NCI-H1930 (cell line): ENCODE results near the gene MYCL.

Source experiments
- DNase-seq, 2 experiments: peaks; one replicate each; lab custom pipeline; 2025; lab: John Stamatoyannopoulos, UW

MYCL gene

DNA sequence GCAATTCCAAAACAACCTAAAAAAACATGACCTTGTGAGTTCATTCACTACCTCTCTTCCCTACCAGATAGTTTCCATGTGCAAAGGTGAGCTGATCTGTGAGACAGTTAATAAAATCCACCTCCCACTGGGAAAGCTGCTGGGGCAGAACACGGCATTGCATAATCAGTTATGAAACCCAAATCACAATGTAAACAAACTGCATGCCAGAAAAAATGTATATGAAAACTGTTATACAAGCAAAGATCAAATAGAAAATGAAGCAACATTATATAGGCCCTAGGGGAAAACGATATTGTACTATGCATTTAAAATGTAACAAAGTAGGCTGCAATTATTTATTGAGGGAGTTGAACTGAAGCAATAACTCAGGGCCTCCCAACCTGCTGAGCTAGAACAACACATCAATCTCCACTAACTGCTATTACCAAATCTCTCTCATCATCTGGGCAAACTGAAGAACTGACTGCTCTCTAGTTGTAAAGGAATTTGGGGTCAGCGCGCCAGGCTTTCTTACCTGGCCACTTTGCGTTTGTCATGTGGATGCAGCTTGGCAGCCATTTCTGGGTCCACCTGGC lies 49.4 kb downstream of the MYCL start:
- DNase-seq = no peak

DNA sequence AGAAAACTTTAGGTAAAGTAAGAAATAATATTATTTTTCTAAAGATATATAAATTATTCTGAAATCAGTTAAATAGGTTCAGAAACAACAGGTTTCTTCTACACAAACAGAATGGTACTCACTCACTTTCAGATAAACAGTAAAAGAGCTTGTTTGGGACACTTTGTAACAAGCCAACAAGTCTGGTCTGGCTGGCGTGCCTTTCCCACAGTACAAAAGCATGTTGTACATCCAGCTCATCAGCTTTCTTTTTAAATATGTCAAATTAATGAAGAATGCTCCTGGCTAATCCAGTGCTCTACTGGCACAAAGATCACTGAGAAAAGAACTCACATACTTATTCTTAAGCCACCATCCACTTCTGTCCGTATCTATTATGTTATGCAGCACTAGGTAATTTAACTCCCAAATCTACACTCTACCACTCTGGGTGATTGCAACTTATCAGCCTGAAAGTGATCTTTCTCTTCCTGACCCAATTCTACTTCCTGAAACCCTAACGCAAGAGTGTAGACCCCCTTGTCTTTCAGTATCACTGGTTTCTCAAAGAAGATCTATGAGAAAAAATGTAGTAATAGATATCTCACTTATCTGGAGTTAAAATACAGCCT lies 51.0 kb downstream of the MYCL start:
- no peak for DNase-seq

DNA sequence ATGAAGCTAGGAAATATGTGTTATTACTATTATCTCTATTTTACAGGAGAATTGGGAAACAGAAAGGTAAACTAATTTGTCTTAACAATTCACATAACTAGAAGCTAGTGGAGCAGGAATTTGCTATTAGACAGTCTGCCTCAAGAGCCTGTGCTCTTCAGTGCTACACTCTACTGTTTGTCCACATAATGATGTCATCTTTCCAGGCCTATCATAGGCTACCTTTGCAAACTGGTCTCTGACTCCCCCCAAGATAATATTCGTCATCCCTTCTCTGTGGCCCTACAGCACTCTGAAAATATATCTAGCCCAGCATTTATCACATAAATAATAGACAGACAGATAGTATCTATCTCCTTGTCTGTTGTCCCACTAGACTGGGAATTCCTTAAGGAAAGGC lies 52.5 kb downstream of the MYCL start:
- no peak for DNase-seq

DNA sequence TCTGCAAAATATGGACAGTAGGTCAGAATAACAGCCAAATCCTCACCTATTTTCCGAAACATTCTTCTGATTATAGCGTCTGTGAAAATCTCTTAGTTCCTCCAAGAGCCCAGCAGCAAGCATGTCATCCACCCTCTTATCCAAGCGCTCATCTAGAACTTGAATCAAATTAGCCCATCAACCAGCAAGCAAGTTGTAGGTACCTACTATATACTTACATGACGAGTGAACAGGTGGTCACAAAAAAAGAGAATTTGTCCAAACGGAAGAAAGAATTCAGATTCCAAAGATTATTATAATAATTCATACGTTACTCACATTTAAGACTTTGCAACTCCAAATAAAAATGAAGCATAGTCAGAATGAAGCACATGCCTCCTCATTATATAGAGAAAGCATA lies 53.8 kb downstream of the MYCL start:
- DNase-seq = no peak

DNA sequence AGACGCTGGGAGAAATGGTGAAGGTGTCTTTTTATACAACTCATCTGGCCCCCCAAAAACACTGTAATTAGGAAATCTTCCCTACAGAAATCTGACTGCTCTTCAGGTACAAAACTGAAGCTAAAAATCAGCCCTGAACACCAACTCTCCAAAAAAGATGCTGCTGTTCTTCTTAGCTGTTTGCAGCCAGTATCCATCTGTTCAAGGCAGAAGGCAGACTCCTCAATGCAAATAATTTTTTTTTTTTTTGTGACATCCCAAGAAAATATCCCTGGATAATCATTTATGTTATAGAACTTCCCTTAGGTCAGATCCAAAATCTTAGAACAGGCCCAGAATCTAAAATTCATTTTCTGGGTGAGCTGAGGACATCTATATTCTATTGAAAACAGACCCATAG lies 54.9 kb downstream of the MYCL start:
- DNase-seq = no peak

DNA sequence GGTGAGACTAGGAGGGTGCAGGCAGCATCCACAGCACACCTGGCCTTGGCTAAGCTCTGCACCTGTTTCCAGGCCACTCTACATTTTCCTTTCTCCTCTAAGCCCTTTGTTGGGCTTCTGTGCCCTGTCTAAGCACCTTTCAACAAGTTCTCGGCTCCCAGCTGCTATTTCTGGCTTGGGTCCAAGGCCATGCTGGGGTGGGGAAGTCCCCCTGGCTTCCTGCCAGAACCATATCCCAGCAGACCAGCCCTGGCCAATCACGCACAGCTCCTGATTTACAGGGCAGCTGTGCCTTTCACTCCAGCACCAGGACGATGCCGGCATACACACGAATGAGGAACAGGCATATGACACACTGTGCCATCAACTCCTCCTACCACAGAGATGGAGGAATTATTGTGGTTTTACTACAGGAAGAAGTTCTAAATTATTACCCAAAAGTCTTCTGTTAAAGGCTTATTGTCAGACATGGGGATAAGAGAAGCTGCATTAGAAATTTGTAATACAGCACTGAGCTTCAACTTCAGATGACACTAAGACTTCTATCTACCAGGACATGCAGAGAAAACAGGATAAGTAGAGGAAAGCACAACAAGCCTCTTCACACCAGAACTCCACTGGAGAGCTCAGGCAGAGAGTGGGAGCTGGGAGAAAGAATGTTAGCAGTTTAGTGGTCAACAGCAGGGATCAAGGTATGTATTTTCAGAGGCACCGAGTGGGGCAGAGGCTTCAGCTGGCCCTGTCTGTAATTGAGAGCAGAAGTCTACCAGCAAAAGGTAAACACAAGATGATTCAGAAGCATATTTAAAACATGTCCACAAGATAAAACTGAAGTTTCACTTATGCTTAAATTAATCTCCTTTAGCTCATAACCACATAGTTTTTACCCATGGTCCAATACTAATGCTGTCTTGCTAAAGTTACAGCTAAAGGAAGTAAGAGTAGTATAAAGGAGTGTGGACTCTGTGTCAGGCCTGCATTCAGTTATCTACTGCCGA lies 55.8 kb downstream of the MYCL start:
- DNase-seq = peak; percentile 73 to 78
